GM12878 (cell line): ENCODE data around the gene NFYA. TPM values are rescaled to one million over a fixed set of nuclear protein-coding genes. Genes with fewer than 3 reads are reported as not detected.
A peak's percentile ranks its signal among the peaks of the same experiment; 100 is the strongest.

Experiments
- BACH1 ChIP-seq: fragments of 450-650 bp; IDR thresholded peaks from 2 replicates; pipeline ENCODE4 v1.6.1; 2017; ENCODE audit warnings: mild to moderate bottlenecking, borderline replicate concordance
- BMI1 ChIP-seq: fragments of 450-650 bp; IDR thresholded peaks from 2 replicates; pipeline ENCODE4 v1.6.1; 2016; ENCODE audit warnings: mild to moderate bottlenecking, moderate library complexity, borderline replicate concordance
- EGR1 ChIP-seq, 2 experiments: IDR thresholded peaks; 1 replicate in 1 of 2; 2 replicates in 1 of 2; pipeline ENCODE4 v1.6.1; 2011 to 2012; ENCODE audit warnings: low read depth in 2 of 2, low read length in 2 of 2, borderline replicate concordance in 1 of 2, mild to moderate bottlenecking in 1 of 2, moderate library complexity in 1 of 2
- FOS ChIP-seq: IDR thresholded peaks from 3 replicates; pipeline ENCODE4 v1.6.1; 2011; ENCODE audit warnings: borderline replicate concordance; ENCODE audit not compliant: insufficient read length; ENCODE audit errors: extremely low read depth
- MEF2B ChIP-seq: fragments of 450-650 bp; IDR thresholded peaks from 2 replicates; pipeline ENCODE4 v1.6.1; 2018; ENCODE audit warnings: mild to moderate bottlenecking, moderate library complexity; ENCODE audit not compliant: partially characterized antibody, poor library complexity, severe bottlenecking
- RBBP5 ChIP-seq: fragments of 200-600 bp; sonication (generic); conservative IDR thresholded peaks from 2 replicates; pipeline ENCODE4 v1.6.1; 2016
- RCOR1 ChIP-seq: conservative IDR thresholded peaks from 2 replicates; pipeline ENCODE4 v1.6.1; 2012; ENCODE audit warnings: low read depth, low read length, improper control_type of control experiment
- SREBF1 ChIP-seq: IDR thresholded peaks from 2 replicates; pipeline ENCODE4 v1.6.1; 2012; ENCODE audit warnings: mild to moderate bottlenecking, low read length
- STAT1 ChIP-seq: fragments of 450-650 bp; conservative IDR thresholded peaks from 2 replicates; pipeline ENCODE4 v1.6.1; 2014; ENCODE audit warnings: antibody characterized with exemption, mild to moderate bottlenecking
- TAF1 ChIP-seq: IDR thresholded peaks from 2 replicates; pipeline ENCODE4 v1.6.1; 2011; ENCODE audit warnings: mild to moderate bottlenecking, low read depth, low read length, borderline replicate concordance
- TCF3 ChIP-seq: IDR thresholded peaks from 2 replicates; pipeline ENCODE4 v1.6.1; 2012; ENCODE audit warnings: low read depth, mild to moderate bottlenecking, low read length, borderline replicate concordance; ENCODE audit not compliant: insufficient read depth
- YBX1 ChIP-seq: fragments of 450-650 bp; IDR thresholded peaks from 2 replicates; pipeline ENCODE4 v1.6.1; 2016; ENCODE audit warnings: antibody characterized with exemption
- polyA plus RNA-seq, 11 experiments: library from polyadenylated mRNA; depleted of rRNA in 4 of 11; unstranded in 6 of 11; stranded (reverse) in 5 of 11; fragments of >200 nt; fragmentation: Nextera tagmentation in 4 of 11; fragmentation: Illumina TruSeq in 1 of 11; extraction: Ambion mirVana in 4 of 11; extraction: Trizol in 1 of 11; gene quantifications; 1 replicate in 1 of 11; 2 replicates in 10 of 11; pipeline versions ENCODE4 v1.2.1 to v1.2.3, GENCODE V29; 2011 to 2016; ENCODE audit warnings: inconsistent platforms in 2 of 11, missing spikeins in 2 of 11, low read depth in 1 of 11
- total RNA-seq, 4 experiments: library from RNA; depleted of rRNA in 3 of 4; stranded (reverse); fragments of >200 nt in 3 of 4; fragmentation: Illumina TruSeq in 1 of 4; extraction: Trizol in 1 of 4; gene quantifications; 2 replicates each; pipeline versions ENCODE4 v1.2.1 to v1.2.3, GENCODE V29; 2013 to 2021
- TF ChIP-seq, protein P1 (sequence below): fragments of 450-650 bp; formaldehyde crosslinking; IDR thresholded peaks from 2 replicates; pipeline ENCODE4 v1.4.0; 2020; ENCODE audit warnings: mild to moderate bottlenecking, moderate library complexity
- TF ChIP-seq, protein P2 (sequence below): fragments of 450-650 bp; IDR thresholded peaks from 2 replicates; pipeline ENCODE4 v1.6.1; 2017; ENCODE audit warnings: mild to moderate bottlenecking, moderate library complexity
- TF ChIP-seq, protein P3 (sequence below): IDR thresholded peaks from 2 replicates; pipeline ENCODE4 v1.6.1; 2012; ENCODE audit warnings: low read depth, low read length, improper control_type of control experiment
- TF ChIP-seq, protein P4 (sequence below): fragments of 450-650 bp; IDR thresholded peaks from 2 replicates; pipeline ENCODE4 v1.6.1; 2018; ENCODE audit warnings: borderline replicate concordance, mild to moderate bottlenecking; ENCODE audit not compliant: partially characterized antibody

Gene NFYA
- total and polyA plus RNA-seq, 10 of the 15 experiments (the other 5 are each of a cell fraction or from before 2014, with no cell fraction given): 6.4 to 36.5 (median 19.1) TPM

DNA sequence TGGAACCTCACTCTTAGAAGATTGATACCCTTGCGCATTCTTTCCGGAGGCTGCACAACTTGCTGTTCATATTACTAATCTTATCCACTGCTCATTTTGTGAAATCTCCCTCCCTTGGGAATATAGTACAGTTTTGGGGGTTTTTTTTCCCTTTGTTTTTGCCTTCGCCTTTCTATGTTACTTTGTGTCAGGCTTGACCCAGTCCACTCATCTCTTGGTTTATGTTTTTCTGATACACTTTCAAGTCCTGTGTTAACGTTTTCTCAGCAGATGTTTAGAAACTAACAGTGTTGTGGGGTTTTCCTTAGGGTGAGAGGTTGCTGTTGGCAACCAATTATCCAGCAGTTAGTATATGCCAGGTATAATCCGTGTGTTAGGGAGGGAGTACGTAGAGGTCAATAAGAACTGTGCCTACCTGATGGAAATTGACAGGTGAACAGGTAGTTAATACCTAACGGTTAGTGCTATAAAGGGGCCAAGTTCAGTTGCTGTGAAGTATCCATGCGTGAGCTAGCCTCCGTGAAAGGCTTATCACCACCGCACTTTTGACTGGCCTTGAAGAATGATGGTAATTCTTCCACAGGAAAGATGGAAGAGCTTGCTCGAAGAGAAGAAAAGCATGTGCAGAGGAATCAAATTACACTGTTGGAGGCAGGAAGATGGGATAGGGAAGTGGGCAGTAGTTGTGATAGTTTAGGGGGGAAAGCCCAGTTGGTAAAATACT, 1.4 kb downstream of the NFYA start (continued):
- TF ChIP-seq YBX1 (no peak), RCOR1 (0 out of 2 replicates have a peak, but pooled peaks have one; percentile 52), MEF2B (peak; percentile 91), FOS (no peak), STAT1 (no peak), EGR1 (IDR thresholded peaks at IDR 0.05; ENCODE audit: borderline replicate concordance in 1 of 2, low read depth in 2 of 2, low read length in 2 of 2) (no peak), SREBF1 (no peak), TCF3 (no peak), BMI1 (peak; percentile 63; the same call in 1 of the 2 replicates), BACH1 (no peak), TAF1 (no peak), RBBP5 (no peak)
- TF ChIP-seq, protein P1, sequence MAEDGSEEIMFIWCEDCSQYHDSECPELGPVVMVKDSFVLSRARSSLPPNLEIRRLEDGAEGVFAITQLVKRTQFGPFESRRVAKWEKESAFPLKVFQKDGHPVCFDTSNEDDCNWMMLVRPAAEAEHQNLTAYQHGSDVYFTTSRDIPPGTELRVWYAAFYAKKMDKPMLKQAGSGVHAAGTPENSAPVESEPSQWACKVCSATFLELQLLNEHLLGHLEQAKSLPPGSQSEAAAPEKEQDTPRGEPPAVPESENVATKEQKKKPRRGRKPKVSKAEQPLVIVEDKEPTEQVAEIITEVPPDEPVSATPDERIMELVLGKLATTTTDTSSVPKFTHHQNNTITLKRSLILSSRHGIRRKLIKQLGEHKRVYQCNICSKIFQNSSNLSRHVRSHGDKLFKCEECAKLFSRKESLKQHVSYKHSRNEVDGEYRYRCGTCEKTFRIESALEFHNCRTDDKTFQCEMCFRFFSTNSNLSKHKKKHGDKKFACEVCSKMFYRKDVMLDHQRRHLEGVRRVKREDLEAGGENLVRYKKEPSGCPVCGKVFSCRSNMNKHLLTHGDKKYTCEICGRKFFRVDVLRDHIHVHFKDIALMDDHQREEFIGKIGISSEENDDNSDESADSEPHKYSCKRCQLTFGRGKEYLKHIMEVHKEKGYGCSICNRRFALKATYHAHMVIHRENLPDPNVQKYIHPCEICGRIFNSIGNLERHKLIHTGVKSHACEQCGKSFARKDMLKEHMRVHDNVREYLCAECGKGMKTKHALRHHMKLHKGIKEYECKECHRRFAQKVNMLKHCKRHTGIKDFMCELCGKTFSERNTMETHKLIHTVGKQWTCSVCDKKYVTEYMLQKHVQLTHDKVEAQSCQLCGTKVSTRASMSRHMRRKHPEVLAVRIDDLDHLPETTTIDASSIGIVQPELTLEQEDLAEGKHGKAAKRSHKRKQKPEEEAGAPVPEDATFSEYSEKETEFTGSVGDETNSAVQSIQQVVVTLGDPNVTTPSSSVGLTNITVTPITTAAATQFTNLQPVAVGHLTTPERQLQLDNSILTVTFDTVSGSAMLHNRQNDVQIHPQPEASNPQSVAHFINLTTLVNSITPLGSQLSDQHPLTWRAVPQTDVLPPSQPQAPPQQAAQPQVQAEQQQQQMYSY (CRISPR knock-in tag): no peak
- TF ChIP-seq, protein P2, sequence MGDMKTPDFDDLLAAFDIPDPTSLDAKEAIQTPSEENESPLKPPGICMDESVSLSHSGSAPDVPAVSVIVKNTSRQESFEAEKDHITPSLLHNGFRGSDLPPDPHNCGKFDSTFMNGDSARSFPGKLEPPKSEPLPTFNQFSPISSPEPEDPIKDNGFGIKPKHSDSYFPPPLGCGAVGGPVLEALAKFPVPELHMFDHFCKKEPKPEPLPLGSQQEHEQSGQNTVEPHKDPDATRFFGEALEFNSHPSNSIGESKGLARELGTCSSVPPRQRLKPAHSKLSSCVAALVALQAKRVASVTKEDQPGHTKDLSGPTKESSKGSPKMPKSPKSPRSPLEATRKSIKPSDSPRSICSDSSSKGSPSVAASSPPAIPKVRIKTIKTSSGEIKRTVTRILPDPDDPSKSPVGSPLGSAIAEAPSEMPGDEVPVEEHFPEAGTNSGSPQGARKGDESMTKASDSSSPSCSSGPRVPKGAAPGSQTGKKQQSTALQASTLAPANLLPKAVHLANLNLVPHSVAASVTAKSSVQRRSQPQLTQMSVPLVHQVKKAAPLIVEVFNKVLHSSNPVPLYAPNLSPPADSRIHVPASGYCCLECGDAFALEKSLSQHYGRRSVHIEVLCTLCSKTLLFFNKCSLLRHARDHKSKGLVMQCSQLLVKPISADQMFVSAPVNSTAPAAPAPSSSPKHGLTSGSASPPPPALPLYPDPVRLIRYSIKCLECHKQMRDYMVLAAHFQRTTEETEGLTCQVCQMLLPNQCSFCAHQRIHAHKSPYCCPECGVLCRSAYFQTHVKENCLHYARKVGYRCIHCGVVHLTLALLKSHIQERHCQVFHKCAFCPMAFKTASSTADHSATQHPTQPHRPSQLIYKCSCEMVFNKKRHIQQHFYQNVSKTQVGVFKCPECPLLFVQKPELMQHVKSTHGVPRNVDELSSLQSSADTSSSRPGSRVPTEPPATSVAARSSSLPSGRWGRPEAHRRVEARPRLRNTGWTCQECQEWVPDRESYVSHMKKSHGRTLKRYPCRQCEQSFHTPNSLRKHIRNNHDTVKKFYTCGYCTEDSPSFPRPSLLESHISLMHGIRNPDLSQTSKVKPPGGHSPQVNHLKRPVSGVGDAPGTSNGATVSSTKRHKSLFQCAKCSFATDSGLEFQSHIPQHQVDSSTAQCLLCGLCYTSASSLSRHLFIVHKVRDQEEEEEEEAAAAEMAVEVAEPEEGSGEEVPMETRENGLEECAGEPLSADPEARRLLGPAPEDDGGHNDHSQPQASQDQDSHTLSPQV: no peak
- TF ChIP-seq, protein P3, sequence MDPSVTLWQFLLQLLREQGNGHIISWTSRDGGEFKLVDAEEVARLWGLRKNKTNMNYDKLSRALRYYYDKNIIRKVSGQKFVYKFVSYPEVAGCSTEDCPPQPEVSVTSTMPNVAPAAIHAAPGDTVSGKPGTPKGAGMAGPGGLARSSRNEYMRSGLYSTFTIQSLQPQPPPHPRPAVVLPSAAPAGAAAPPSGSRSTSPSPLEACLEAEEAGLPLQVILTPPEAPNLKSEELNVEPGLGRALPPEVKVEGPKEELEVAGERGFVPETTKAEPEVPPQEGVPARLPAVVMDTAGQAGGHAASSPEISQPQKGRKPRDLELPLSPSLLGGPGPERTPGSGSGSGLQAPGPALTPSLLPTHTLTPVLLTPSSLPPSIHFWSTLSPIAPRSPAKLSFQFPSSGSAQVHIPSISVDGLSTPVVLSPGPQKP: no peak
- TF ChIP-seq, protein P4, sequence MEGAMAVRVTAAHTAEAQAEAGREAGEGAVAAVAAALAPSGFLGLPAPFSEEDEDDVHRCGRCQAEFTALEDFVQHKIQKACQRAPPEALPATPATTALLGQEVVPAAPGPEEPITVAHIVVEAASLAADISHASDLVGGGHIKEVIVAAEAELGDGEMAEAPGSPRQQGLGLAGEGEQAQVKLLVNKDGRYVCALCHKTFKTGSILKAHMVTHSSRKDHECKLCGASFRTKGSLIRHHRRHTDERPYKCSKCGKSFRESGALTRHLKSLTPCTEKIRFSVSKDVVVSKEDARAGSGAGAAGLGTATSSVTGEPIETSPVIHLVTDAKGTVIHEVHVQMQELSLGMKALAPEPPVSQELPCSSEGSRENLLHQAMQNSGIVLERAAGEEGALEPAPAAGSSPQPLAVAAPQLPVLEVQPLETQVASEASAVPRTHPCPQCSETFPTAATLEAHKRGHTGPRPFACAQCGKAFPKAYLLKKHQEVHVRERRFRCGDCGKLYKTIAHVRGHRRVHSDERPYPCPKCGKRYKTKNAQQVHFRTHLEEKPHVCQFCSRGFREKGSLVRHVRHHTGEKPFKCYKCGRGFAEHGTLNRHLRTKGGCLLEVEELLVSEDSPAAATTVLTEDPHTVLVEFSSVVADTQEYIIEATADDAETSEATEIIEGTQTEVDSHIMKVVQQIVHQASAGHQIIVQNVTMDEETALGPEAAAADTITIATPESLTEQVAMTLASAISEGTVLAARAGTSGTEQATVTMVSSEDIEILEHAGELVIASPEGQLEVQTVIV: no peak
